Body of pancreas (tissue), 4 donors: ENCODE data around the gene LBR. TPM values are rescaled to one million over a fixed set of nuclear protein-coding genes. Genes with fewer than 3 reads are reported as not detected.

Source experiments
- ATAC-seq: fragments of 150-250 bp; one replicate; pipeline ENCODE4 v1.9.1; 2016
- DNase-seq, 4 donors: peaks; one replicate each; pipeline ENCODE4 v3.0.0-alpha.2; 2019
- H3K27ac ChIP-seq, 4 donors: fragments of 200-600 bp; sonication (generic); 1 replicate in 3 of 4; 2 replicates in 1 of 4; pipeline versions ENCODE4 v1.5.1 to v1.6.1; 2016 to 2019; ENCODE audit warnings: mild to moderate bottlenecking in 1 of 4, mixed read lengths in 1 of 4, moderate library complexity in 1 of 4
- H3K27me3 ChIP-seq, 2 donors: fragments of 200-600 bp; sonication (generic); one replicate each; pipeline ENCODE4 v1.6.0; 2016; ENCODE audit warnings: mild to moderate bottlenecking in 1 of 2
- H3K36me3 ChIP-seq, 2 donors: fragments of 200-600 bp; sonication (generic); replicated peaks in 1 of 2; 2 replicates each; pipeline ENCODE4 v1.5.1; 2016; ENCODE audit warnings: low read depth in 2 of 2; ENCODE audit not compliant: insufficient read depth in 1 of 2
- H3K4me1 ChIP-seq: fragments of 200-600 bp; sonication (generic); one replicate; pipeline ENCODE4 v1.6.0; 2016
- H3K4me3 ChIP-seq, 2 donors: fragments of 200-600 bp; sonication (generic); 1 replicate in 1 of 2; 2 replicates in 1 of 2; pipeline ENCODE4 v1.5.1; 2016 to 2019
- H3K9me3 ChIP-seq, 3 donors: fragments of 200-600 bp; sonication (generic); 1 replicate in 2 of 3; 2 replicates in 1 of 3; pipeline ENCODE4 v1.5.1; 2016
- POLR2A ChIP-seq, 3 donors: fragments of 450-650 bp; IDR thresholded peaks; one replicate each; pipeline ENCODE4 v1.6.1; 2016; ENCODE audit warnings: antibody characterized with exemption in 3 of 3, mild to moderate bottlenecking in 2 of 3
- WGBS, 2 donors: methylation state at CpG; one replicate each; pipeline ENCODE4 v1.1.5; 2017; 5-methylcytosine and 5-hydroxymethylcytosine counted together
- intact Hi-C: fragments of 100-400 bp; cut with DNase I; formaldehyde crosslinking; loops from one replicate; pipeline ENCODE4 v1.15.1; 2023
- total RNA-seq, 2 donors: library from RNA; depleted of rRNA; stranded (reverse); fragments of >200 nt; gene quantifications; one replicate each; pipeline ENCODE4 v1.1.0, GENCODE V29; 2016
- TF ChIP-seq, protein P1 (sequence below), 7 experiments: fragments of 450-650 bp in 4 of 7; fragments of 200-600 bp in 3 of 7; sonication (generic) in 3 of 7; IDR thresholded peaks; one replicate each; pipeline ENCODE4 v1.5.1; 2016 to 2019; ENCODE audit warnings: antibody characterized with exemption in 7 of 7

The LBR gene
- total RNA-seq, 2 donors from 2014 or later, result 15.2 to 26.5 TPM

DNA sequence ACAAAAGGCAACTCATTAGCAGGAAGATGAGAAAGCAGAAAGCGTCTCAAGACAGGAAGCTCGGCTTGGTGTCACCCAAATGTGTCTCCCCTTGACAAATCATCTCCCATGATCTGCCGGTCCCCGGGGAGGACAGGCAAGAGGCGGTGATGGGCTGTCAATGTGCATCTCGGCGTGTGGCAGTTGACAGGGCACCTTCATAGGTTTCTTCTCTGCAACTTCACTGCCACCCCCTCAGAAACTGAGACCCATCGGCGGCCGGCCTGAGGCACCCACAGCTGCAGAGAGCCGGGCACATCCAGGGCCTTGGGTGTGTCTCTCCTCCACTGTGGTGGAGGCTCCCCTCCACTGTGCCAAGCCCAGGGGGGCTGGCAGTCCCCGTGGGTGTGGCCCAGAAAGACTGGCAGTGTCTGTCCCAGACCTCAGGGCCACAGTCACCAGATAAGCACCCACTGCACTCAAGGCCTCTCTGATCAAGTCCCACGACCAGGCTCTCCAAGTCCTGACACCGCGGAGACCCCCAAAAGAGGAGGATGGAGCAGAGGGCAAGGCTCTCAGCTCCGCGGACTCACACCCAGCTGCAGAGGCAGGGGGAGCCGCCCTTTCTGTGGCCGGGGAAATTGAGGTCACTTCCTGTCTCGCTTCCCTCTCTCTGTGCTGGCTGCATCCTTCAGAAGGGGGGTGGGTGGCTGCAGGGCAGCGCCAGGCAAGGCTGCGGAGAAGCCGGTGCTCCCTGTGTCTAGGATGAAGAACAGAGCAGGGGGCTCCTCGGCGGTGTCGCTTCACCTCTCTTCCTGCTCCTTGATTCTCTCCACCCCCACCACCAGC lies 39.6 kb upstream of the LBR start:
- Histone ChIP-seq H3K27me3 (no peaks in the 10 kb centered on the region), H3K36me3 (no peaks in the 10 kb centered on the region), H3K27ac (peak overlapping the region in 2 of 4 donors; percentile 37 to 75), H3K4me1 (no peaks in the 10 kb centered on the region), H3K9me3 (no peaks in the 10 kb centered on the region), H3K4me3 (no peak overlapping the region)
- WGBS, 2 donors, result 43 to 70% methylated on average over 18 to 20 of the region's 26 CpGs
- intact Hi-C loops, result no loop called here
- peak; percentile 24 for ATAC-seq
- TF ChIP-seq, protein P1, sequence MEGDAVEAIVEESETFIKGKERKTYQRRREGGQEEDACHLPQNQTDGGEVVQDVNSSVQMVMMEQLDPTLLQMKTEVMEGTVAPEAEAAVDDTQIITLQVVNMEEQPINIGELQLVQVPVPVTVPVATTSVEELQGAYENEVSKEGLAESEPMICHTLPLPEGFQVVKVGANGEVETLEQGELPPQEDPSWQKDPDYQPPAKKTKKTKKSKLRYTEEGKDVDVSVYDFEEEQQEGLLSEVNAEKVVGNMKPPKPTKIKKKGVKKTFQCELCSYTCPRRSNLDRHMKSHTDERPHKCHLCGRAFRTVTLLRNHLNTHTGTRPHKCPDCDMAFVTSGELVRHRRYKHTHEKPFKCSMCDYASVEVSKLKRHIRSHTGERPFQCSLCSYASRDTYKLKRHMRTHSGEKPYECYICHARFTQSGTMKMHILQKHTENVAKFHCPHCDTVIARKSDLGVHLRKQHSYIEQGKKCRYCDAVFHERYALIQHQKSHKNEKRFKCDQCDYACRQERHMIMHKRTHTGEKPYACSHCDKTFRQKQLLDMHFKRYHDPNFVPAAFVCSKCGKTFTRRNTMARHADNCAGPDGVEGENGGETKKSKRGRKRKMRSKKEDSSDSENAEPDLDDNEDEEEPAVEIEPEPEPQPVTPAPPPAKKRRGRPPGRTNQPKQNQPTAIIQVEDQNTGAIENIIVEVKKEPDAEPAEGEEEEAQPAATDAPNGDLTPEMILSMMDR (IDR thresholded peaks at IDR 0.05), result no peak
- peak in 2 of 3 donors; percentile 41 to 57 for TF ChIP-seq POLR2A (IDR thresholded peaks at IDR 0.05)
- DNase-seq, result peak in 2 of 4 donors; percentile 35 to 67

DNA sequence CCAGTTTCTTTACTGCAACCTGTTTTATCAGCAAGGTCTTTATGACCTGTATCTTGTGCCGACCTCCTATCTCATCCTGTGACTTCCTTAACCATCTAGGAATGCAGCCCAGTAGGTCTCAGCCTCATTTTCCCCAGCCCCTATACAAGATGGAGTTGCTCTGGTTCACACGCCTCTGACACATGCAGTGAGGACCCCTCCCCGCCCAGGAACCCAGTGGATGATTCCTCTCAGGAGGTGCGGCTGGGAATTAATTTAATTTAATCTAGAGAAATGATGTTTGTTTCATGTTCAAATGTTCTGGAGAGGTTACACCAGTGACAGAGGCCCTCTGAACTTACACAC lies 39.0 kb upstream of the LBR start:
- no peak for DNase-seq
- Histone ChIP-seq H3K9me3 (no peaks in the 10 kb centered on the region), H3K36me3 (no peaks in the 10 kb centered on the region), H3K27me3 (no peaks in the 10 kb centered on the region), H3K4me3 (no peak overlapping the region), H3K4me1 (no peaks in the 10 kb centered on the region), H3K27ac (peak overlapping the region in 1 of 4 donors; percentile 75)
- no peak for ATAC-seq
- intact Hi-C loops, result no loop called here
- WGBS, 2 donors, result 70 to 71% methylated on average over 4 of the region's 4 CpGs
- TF ChIP-seq, protein P1 (IDR thresholded peaks at IDR 0.05), result no peak
- no peak for TF ChIP-seq POLR2A (IDR thresholded peaks at IDR 0.05)

DNA sequence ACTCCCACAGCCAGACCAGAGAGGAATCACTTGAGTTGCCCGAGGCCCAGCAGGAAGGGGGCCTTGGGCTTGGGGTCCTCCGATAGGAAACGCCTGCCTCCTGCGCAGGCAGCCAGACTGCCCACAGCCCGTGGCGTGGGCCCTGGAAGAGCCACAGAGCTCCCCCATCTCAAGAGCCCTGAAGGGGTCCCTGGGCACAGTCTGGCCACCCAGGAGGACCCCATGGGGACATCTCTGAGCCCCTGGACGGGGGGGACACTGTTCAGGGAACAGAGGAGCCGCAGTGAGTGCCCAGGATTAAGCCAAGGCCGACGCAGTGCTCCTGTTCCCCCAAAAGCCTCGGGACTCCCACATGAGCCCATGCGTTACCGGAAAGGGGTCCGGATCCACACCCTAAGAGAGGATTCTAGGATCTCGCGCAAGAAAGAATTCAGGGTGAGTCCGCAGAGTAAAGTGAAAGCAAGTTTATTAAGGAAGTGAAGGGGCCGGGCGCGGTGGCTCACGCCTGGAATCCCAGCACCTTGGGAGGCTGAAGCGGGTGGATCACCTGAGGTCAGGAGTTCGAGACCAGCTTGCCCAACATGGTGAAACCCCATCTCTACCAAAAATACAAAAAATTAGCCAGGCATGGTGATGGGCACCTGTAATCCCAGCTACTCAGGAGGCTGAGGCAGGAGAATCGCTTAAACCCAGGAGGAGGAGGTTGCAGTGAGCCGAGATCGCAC lies 38.1 kb upstream of the LBR start:
- Histone ChIP-seq H3K9me3 (no peaks in the 10 kb centered on the region), H3K27me3 (no peaks in the 10 kb centered on the region), H3K4me1 (peaks cover 5% of the 10 kb centered on the region), H3K4me3 (no peak overlapping the region), H3K36me3 (no peaks in the 10 kb centered on the region), H3K27ac (no peak overlapping the region)
- DNase-seq (no peak), ATAC-seq (no peak)
- TF ChIP-seq, protein P1 (IDR thresholded peaks at IDR 0.05), result no peak
- no peak for TF ChIP-seq POLR2A (IDR thresholded peaks at IDR 0.05)
- WGBS, 2 donors, result 83 to 88% methylated on average over 19 to 26 of the region's 26 CpGs
- intact Hi-C loops, result no loop called here

DNA sequence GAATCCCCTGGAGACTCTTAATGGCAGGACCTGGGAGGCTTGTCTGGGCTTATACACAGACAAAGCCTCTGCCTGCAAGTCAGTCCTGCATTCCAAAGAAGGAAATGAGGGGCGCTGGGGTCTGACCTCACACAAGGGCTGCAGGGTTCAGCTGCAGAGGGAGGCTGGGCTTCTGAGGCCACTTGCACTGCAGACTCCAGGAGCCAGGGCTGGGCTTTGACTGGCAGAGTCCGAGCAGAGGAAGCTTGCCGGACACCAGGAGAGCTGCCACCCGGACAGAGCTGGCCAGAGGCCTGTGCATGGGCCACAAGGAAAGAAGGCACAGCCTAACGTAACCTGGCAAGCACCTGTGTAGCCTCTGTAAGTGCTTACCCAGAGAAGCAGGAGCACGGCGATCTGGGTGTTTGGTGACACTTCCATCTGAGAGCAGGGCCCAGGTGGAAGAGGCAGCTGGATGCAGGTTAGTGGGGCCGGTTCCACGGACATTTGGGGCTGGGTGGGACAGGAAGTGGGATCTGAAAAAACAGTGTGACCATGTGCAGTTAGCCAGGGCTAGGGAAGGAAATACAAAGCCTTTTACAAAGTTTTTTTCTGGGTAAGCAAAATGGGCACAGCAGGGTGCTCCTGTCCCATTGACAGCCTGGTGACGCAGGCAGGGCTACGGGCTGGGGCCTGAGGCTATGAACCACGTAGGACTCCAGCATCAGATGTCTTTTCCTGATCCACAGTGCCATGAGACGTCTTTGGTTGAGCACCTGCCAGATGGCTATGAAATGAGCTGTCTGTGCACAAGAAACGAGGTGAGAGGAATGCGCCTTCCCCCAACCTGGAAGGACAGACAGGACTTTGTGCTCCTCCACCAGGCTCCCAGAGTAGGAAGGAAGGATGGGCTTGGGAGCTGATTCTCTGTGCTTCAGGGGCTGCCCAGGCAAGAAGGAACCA lies 37.3 kb upstream of the LBR start:
- Histone ChIP-seq H3K27me3 (no peaks in the 10 kb centered on the region), H3K36me3 (no peaks in the 10 kb centered on the region), H3K4me3 (no peak overlapping the region), H3K9me3 (no peaks in the 10 kb centered on the region), H3K4me1 (peaks cover 5% of the 10 kb centered on the region), H3K27ac (no peak overlapping the region)
- WGBS, 2 donors, result 71 to 83% methylated on average over 15 of the region's 15 CpGs
- TF ChIP-seq, protein P1 (IDR thresholded peaks at IDR 0.05), result no peak
- TF ChIP-seq POLR2A (IDR thresholded peaks at IDR 0.05), result no peak
- ATAC-seq (no peak), DNase-seq (no peak)
- intact Hi-C loops, result no loop called here
